ENCODE data around the gene WNK4.
"Not testable (repeated sequence)": the region's sequence is repeated elsewhere in the genome, so short reads cannot be mapped to it uniquely, and the experiment has no call there.

The WNK4 gene

DNA sequence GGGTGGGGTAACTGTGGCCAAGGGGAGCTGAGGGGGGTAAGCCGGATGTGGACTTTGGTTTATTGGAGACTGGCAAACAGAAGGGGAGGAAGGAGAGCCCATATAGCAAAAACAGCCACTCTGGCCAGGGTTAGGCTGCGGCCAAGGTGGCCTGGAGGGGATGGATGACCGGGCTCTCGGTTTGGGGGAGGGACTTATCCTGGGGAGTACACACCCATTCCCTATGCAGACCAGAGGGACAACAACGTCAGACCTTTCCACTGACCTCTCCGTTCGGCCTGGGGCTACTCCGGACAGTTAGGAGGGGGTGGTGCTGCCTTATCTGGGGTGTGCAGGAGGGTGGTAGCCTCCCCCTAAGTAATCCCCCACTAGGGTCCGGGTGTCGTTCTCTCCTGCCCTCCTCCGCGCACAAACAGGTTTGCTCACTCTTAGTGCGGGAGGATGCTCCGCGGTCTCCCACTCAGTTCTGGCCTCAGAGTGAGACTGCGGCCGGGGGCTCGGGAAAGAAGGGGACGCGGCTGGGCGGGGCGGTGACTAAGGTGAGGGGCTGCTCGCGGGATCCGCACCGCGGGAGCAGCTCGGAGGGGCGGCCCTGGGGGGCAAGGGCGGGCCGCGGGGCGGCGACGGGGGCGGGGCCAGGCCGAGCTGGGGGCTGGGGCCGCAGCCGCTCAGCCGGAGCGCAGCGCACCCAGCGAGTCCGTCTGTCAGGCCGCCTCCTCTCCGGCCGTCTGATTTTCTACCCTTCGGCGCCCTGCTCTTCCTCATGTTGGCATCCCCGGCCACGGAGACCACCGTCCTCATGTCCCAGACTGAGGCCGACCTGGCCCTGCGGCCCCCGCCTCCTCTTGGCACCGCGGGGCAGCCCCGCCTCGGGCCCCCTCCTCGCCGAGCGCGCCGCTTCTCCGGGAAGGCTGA, at the start of gene WNK4:
TSS of gene WNK4 (plus strand) at position 675 of the 915 bp plus-strand sequence. CDS start at position 764, 89 bp downstream.
- peak; percentile 71 for DNase-seq (ENCODE audit: low read depth, low spot score)

DNA sequence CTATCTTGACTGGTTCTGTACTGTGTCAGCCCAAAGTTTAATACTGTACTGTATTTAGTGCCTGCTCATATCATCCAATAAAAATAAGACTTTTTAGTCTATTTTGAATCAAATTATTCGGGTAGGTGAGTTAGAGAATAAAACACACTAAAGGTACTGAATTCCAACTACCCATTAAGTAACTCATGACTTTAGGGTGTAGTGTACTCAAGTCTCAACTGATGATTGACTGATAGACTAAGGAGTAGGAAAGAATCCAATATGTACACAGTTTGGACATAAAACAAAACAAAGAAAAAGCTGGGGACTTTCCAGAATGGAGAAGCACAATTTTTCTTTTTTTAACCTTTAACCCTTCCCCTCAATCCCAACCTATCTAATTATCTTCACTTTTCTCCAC, 39.7 kb upstream of the WNK4 start:
- no peak for DNase-seq (ENCODE audit: low read depth, low spot score)

- not testable (repeated sequence) for DNase-seq (ENCODE audit: low read depth, low spot score)
Observed at GRCh38 chr17:42742916-42743315, 37.5 kb upstream of the WNK4 start.

DNA sequence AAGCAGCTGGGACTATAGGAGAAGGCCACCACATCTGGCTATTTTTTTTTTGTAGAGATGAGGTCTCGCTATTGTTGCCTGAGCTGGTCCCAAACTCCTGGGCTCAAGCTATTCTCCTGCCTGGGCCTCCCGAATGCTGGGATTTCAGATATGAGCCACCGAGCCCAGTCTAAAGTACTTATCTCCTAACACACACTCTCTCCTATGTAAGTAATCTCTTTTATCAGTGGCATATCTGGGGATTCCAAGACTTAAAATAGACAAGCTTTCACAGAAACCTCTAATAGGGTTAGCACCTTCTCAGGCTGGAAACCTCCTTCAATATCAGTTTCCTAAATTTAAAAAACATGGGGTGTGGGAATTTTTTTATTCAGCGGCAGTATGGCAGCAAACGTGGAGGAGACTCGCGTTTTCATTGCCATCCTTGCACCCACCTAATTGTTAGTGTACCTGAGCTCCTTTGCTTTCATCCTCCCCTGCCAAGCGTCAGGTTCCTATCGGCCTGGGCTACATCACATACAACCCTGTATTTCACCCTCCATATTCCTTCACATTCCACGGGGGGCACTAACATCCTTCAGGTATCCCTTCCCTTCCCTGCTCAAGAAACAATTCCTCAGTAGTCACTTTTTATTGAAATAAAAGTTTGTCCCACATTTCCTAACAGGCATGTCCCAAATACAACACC, 36.7 kb upstream of the WNK4 start:
- no peak for DNase-seq (ENCODE audit: low read depth, low spot score)

DNA sequence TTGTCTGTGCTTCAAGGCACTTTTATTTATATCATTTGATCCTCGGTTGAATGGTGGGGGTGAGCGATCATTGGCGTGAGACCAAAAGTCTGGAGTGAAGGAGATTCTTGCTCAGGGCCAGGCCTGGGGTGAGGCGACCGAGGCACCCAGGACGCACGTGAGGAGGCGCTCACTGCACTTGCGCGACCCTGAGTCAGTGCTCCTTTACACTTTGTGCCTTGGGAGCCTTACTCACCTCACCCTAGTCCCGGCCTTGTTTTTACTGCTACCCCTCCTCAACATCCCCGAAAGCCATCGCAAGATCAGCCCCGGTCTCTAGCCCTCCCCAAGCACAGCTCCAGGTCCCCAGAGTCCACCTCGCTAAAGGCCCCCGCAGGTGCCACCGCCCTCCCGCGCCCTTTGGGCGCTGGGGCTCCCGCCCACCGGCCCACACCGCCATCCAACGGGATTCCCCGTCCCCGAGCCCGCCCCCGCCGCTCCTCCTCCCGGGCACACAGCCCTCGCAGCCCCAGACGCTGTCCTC, 36.1 kb upstream of the WNK4 start:
- peak; percentile 60 for DNase-seq (ENCODE audit: low read depth, low spot score)

DNA sequence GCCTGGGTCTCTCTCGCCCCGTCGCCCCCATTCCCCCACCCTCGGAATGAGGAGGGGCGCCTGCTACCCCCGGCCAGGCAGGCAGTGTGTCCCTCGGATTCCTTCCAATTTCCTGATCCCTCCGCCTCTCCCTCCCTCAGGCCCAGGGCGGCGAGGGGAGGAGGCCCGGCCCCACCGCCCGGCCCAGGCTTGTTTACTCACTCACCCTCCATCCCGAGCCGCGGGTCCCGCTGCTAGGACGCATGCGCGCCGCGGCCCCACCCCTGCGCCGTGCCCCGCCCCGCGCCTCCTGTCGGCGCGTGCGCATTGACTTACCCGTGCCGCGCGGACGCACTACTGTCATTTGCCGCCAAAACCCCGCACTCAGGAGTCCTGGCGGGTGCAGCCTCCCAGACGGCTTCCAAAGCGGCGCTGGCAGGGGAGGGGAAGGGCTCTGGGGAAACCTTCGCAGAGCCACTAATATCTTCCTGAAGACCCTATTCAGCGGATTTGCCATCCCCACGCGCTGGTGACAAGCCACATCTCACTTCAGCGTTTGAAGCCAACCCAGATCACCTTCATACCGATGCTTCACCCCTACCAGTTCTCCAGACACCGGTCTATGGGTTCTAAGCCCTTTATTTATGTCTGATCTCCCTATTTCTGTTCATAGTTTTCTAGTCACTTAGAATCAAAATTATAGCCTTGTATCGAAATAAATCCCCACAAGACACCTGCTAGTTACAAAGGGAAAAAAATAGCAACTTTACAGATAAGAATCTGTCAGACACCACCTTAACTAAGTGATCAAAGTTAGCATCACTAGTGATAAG, 35.4 kb upstream of the WNK4 start, which contains the start of gene EZH1:
TSS of gene EZH1 (minus strand) at position 235 of the 812 bp plus-strand sequence. CDS start 16,099 bp downstream, outside the sequence.
- peak; percentile 97 for DNase-seq (ENCODE audit: low read depth, low spot score)

DNA sequence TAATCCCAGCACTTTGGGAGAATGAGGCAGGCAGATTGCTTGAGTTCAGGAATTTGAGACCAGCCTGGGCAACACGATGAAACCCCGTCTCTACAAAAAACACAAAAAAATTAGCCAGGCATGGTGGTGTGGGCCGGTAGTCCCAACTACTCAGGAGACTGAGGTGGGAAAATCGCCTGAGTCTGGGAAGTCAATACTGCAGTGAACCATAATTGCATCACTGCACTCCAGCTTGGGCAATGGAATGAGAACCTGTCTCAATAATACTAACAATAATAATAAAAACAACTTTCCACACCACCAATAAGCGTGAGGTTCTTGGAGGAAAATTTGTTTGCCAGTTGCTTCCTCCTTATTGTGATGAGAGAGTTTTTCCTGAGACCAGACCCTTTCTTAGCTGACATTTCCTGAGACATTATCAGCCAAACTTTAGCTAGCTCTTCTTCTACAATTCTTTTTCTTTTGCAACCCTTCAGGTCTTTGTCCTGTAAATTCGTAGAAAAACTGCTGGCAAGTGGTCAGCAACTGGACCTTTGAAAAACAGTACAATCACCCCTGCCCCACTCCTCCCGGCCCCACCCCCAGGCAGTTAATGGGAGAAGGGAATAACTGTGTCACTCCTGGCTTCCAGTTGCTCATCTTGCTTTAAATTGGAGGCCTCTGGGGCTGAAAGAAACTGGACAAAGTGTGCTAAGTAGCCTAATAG, 32.1 kb upstream of the WNK4 start:
- no peak for DNase-seq (ENCODE audit: low read depth, low spot score)

GRCh38 chr17:42748908-42749798, 31.3 kb upstream of the WNK4 start:
- DNase-seq (ENCODE audit: low read depth, low spot score), result no peak

DNA sequence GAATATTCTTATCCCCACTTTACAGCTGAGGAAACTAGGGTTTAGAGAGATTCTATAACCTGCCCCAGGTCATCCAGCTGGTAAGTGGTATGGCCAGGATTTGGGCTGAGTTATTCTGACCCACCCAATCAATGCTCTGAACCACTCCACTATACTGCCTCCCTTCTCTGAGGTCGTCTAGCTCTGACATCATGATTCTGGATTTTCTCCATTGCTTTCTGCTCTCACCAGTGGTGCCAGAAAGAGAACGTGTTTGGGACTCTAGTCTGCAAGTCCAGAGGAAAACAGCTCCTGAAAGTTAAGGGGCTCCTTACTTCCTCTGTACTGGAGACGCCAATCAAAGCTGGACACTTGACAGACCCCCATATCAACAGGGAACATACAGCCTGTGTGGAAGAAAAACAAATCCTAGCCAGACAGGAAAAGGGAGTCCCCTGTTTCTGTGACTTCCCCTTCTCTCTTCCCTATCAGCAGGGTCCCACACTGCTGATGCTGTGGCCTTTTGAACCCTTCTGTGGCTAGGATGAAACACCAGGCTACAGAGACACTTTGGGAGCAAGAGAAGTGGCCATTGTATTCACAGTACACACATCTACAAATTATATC, 29.6 kb upstream of the WNK4 start:
- DNase-seq (ENCODE audit: low read depth, low spot score), result no peak

DNA sequence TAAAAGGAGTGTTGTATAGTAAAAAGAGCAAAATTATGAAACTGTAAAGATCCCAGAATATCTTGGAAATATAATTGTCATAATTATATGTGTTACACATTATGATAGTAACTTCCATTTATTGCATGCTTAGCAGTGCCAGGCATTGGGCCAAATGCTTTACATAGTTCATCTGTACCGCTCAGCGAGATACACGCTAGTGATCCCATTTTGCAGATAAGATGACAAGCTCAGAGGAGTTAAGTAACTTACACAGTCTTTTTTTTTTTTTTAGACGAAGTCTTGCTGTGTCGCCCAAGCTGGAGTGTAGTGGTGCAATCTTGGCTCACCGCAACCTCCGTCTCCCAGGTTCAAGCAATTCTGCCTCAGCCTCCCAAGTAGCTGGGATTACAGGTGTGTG, 28.8 kb upstream of the WNK4 start:
- no peak for DNase-seq (ENCODE audit: low read depth, low spot score)

DNA sequence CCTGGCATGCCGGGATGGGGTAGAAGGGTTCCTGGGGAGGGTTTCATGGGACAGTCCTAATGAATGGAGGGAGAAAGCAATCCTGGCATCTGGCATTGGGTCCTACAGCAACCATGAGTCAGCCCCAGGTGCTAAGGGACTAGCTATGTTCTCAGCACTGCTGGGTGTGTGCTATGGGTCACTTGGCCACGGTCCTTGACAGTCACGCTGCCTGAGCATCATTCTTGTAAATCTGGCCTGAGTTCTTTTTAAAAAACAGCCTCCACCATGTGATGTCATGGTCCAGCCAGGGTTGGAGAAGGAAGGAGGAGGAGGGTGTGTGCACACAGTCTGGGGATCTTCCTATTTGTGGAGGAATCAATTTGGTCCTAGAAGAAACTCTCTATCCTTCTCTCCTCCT, 25.6 kb upstream of the WNK4 start:
- DNase-seq (ENCODE audit: low read depth, low spot score), result no peak

DNA sequence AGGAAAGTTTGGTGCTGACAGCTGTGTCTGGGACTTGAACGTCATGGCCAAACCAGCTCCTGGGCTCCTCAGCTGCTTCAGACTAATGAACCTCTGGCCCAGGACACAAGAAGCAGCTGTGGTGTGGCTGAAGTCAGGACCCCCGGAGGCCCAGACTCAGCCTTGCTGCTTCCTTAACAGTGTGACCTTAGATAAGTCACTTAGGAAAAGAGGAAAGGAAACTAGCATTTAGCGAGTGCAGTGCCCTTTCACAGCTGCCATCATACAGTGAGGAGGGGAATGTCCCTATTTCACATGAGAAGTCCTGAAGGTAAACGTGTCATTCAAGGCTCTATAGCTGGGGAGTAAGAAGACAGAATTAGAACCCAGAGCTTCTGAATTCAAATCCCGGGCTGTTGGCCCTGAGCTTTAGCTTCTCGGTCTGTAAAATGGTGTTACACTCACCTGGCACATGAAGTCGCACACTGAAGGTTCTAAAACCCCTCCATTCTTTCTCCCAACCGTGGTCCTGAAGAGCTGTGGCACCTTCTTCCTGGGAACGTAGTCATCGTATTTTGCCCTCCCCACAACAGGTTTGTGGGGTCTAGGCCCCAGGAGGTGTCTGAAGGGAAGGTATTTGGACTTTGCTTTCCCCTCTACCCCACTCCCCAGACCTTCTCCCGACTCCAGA, 20.3 kb upstream of the WNK4 start:
- no peak for DNase-seq (ENCODE audit: low read depth, low spot score)

DNA sequence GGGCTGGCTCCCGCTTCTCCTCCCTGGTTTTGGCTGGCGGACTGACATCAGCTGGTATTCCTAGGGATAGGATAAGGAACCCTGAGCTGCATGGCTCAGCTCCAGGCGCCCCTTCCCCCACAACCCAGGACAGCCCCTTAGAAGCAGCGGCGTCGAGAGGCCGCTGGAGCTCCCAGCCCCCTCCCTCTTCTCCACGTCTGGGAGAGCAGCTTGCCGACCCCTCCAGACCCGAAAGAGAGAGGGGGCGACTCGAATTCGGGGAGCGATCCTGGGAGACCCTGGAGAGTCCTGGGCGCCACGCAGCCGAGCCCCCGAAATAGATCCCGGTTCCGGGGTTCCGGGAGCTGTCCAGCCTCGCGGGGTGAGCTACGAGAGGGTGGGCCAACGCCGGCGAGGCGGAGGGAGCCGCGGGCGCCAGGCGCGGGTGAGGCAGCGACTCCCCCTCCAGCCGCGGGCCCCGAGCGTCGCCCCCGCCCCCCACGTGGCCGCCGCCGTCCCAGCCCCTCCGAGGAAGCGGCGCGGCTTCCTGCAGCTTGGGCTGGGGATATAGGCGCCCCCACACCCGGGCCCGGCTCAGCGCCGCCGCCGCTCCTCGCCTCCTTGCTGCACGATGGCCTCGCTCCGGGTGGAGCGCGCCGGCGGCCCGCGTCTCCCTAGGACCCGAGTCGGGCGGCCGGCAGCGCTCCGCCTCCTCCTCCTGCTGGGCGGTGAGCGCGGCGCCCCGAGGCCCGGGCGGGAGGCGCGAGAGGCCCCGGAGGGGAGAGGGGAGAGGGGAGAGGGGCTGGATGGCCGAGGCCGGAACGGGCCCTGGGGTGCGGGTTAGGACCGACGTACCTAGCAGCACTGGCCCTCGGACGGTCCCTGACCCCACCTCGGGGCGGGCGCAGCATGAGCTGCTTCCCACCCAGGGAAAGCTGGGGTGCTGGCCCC, 19.5 kb upstream of the WNK4 start, which contains the start of gene RAMP2:
TSS of gene RAMP2 (plus strand) at position 576 of the 930 bp plus-strand sequence. CDS start at position 611, 35 bp downstream.
- peak; percentile 59 for DNase-seq (ENCODE audit: low read depth, low spot score)

GRCh38 chr17:42761638-42762037, 18.8 kb upstream of the WNK4 start:
- no peak for DNase-seq (ENCODE audit: low read depth, low spot score)

GRCh38 chr17:42766124-42766523, 14.3 kb upstream of the WNK4 start:
- DNase-seq (ENCODE audit: low read depth, low spot score), result no peak

DNA sequence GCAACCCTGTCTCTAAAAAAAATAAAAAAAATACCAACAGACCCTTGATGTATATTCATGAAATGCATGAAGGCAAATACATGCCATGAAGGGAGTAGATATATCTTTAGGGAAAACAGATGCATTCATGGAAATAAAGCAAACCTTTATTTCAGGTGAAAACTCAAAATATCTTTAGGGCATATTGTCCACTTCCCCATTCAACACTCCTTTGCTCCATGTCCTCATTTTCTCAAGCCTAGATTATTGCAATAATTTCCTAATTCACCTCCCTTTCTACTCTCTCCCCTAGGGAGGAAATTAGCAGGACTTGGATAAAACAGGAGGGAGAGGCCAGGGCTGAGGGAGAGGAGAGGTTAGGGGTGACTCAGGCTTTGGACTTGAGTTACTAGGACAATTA, 12.9 kb upstream of the WNK4 start:
- no peak for DNase-seq (ENCODE audit: low read depth, low spot score)

- DNase-seq (ENCODE audit: low read depth, low spot score), result not testable (repeated sequence)
Observed at GRCh38 chr17:42768006-42768405, 12.4 kb upstream of the WNK4 start.

DNA sequence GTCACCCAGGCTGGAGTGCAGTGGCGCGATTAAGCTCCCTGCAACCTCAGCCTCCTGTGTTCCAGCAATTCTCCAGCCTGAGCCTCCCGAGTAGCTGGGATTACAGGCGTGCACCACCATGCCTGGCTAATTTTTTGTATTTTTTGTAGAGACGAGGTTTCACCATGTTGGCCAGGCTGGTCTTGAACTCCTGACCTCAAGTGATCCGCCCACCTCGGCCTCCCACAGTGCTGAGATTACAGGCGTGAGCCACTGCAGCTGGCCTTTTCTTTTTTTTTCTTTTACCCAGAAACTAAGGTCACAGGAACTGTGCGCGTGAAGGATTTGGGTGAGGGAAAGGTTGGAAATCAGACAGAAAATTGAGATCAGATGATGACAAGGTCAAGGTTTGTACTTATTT, 10.4 kb upstream of the WNK4 start:
- DNase-seq (ENCODE audit: low read depth, low spot score), result not testable (repeated sequence)
